CD8-positive, alpha-beta memory T cell (primary cell): ENCODE data around the gene TULP1. TPM values are rescaled to one million over a fixed set of nuclear protein-coding genes. Genes with fewer than 3 reads are reported as not detected.
"Not testable (repeated sequence)": the region's sequence is repeated elsewhere in the genome, so short reads cannot be mapped to it uniquely, and the experiment has no call there.

Experiments
- CTCF ChIA-PET: fragments of 350-600 bp; sonication (Branson Sonifier 250); formaldehyde crosslinking; loops from one replicate; lab custom pipeline; 2021; ENCODE audit warnings: antibody characterized with exemption; lab: Charles Lee
- POLR2A ChIA-PET: fragments of 350-600 bp; sonication (Branson Sonifier 250); formaldehyde crosslinking; loops from one replicate; lab custom pipeline; 2021; ENCODE audit warnings: antibody characterized with exemption; lab: Charles Lee
- DNase-seq, 5 donors: peaks; one replicate each; pipeline versions ENCODE4 v3.0.0 to v3.0.0-alpha.2; 2020 to 2022; ENCODE audit warnings: mixed read lengths in 1 of 5
- H3K27ac ChIP-seq: one replicate; pipeline ENCODE4 v1.7.0; 2013; ENCODE audit warnings: low read depth, mild to moderate bottlenecking, low read length, moderate library complexity
- H3K27me3 ChIP-seq: 2 replicates; pipeline ENCODE4 v1.7.0; 2013; ENCODE audit warnings: low read length, mild to moderate bottlenecking; ENCODE audit not compliant: insufficient read depth, poor library complexity, severe bottlenecking
- H3K36me3 ChIP-seq: 2 replicates; pipeline ENCODE4 v1.7.0; 2013; ENCODE audit warnings: mild to moderate bottlenecking, low read length, moderate library complexity; ENCODE audit not compliant: insufficient read depth
- H3K4me1 ChIP-seq: 2 replicates; pipeline ENCODE4 v1.7.0; 2013; ENCODE audit warnings: mild to moderate bottlenecking, low read length, moderate library complexity; ENCODE audit not compliant: insufficient read depth
- H3K4me3 ChIP-seq: 2 replicates; pipeline ENCODE4 v1.7.0; 2013; ENCODE audit warnings: mild to moderate bottlenecking, low read length
- H3K9me3 ChIP-seq: 2 replicates; pipeline ENCODE4 v1.7.0; 2013; ENCODE audit warnings: mild to moderate bottlenecking, low read length
- H3K27ac Mint-ChIP-seq, 8 donors: one replicate each; pipeline ENCODE4 v1.8.0; 2020 to 2021; ENCODE audit warnings: mixed read lengths in 8 of 8, mild to moderate bottlenecking in 6 of 8, inconsistent platforms in 3 of 8, moderate library complexity in 3 of 8
- H3K27me3 Mint-ChIP-seq, 2 donors: one replicate each; pipeline ENCODE4 v1.8.0; 2020 to 2021; ENCODE audit warnings: mixed read lengths in 2 of 2, mild to moderate bottlenecking in 1 of 2, moderate library complexity in 1 of 2
- H3K36me3 Mint-ChIP-seq, 3 donors: one replicate each; pipeline ENCODE4 v1.8.0; 2020 to 2021; ENCODE audit warnings: mixed read lengths in 3 of 3, inconsistent platforms in 1 of 3, mild to moderate bottlenecking in 1 of 3
- H3K4me1 Mint-ChIP-seq, 3 donors: one replicate each; pipeline ENCODE4 v1.8.0; 2020 to 2021; ENCODE audit warnings: mixed read lengths in 3 of 3, inconsistent platforms in 1 of 3, mild to moderate bottlenecking in 1 of 3
- H3K4me3 Mint-ChIP-seq, 7 donors: one replicate each; pipeline ENCODE4 v1.8.0; 2020 to 2021; ENCODE audit warnings: mixed read lengths in 7 of 7, mild to moderate bottlenecking in 6 of 7, moderate library complexity in 4 of 7, inconsistent platforms in 2 of 7
- H3K9me3 Mint-ChIP-seq, 5 donors: one replicate each; pipeline ENCODE4 v1.8.0; 2020 to 2022; ENCODE audit warnings: mixed read lengths in 5 of 5, mild to moderate bottlenecking in 3 of 5, moderate library complexity in 2 of 5, inconsistent platforms in 1 of 5
- polyA plus RNA-seq: library from polyadenylated mRNA; unstranded; fragments of 300-500 nt; fragmentation: Illumina TruSeq; gene quantifications from one replicate; pipeline ENCODE4 v1.2.3, GENCODE V29; 2021
- total RNA-seq, 2 experiments: library from RNA; stranded (reverse); gene quantifications; one replicate each; pipeline ENCODE4 v1.2.3, GENCODE V29; 2021

TULP1 gene
- total and polyA plus RNA-seq, 3 experiments from 2014 or later: not detected

GRCh38 chr6:35519313-35520015, 6.8 kb upstream of the TULP1 start:
- Mint-ChIP-seq H3K27me3 (peaks cover 0 to 3% of the 10 kb centered on the region in 2 donors), H3K27ac (no peak overlapping the region), H3K4me1 (peaks cover 15 to 30% (median 22%) of the 10 kb centered on the region in 3 donors), H3K4me3 (peak overlapping the region in 1 of 7 donors; percentile 59), H3K36me3 (peaks cover 0 to 3% (median 0%) of the 10 kb centered on the region in 3 donors), H3K9me3 (no peaks in the 10 kb centered on the region)
- Histone ChIP-seq H3K9me3 (no peaks in the 10 kb centered on the region), H3K27ac (no peak overlapping the region), H3K36me3 (no peaks in the 10 kb centered on the region), H3K4me1 (peaks cover 27% of the 10 kb centered on the region), H3K27me3 (no peaks in the 10 kb centered on the region), H3K4me3 (no peak overlapping the region)
- CTCF ChIA-PET: interaction anchor here (1.3 kb wide), 1 partner anchor 217 kb away, joined by 4 read pairs; the partner anchor contains the start of gene ARMC12
- POLR2A ChIA-PET: no interaction called here
- no peak for DNase-seq

DNA sequence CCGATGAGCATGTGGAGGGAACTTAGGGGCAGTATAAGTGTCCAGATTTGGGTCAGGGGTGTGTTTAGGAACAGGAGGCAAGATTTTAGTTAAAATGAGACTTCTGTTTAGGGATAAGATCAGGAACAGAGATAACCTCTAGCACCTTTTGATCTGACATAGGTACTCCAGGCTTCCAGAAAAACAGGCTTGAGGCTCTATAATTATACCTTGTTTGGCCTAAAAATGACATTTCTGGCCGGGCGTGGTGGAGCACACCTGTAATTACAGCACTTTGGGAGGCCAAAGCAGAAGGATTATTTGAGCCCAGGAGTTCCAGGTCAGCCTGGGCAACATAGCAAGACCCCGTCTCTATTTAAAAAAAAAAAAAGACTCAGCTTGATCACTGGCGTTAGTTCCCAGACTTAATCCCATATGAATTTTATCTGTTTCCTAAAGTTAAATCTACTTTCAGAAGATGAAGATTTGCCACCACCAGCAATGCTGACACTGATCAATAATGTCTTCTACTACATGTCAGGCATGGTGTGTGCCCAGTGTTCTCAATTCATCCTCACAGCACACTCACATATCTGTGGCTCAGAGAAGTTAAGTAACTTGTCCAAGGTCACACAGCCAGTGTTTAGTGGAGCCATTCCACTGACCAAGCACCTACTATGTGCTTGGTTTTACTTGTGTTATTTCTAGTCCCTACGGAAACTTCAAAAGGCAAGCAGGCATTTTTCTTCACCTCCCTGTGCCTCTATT, 6.0 kb upstream of the TULP1 start:
- ChIA-PET POLR2A (no interaction called here), CTCF (no interaction called here)
- DNase-seq: no peak
- Mint-ChIP-seq H3K27me3 (peaks cover 2 to 3% of the 10 kb centered on the region in 2 donors), H3K9me3 (no peaks in the 10 kb centered on the region), H3K27ac (peak overlapping the region in 2 of 8 donors; percentile 32 to 33), H3K4me3 (no peak overlapping the region), H3K36me3 (peaks cover 0 to 3% (median 0%) of the 10 kb centered on the region in 3 donors), H3K4me1 (peaks cover 12 to 25% (median 18%) of the 10 kb centered on the region in 3 donors)
- Histone ChIP-seq H3K4me1 (peaks cover 24% of the 10 kb centered on the region), H3K36me3 (no peaks in the 10 kb centered on the region), H3K27ac (no peak overlapping the region), H3K4me3 (no peak overlapping the region), H3K9me3 (no peaks in the 10 kb centered on the region), H3K27me3 (no peaks in the 10 kb centered on the region)

- H3K4me1 ChIP-seq: peaks cover 17% of the 10 kb centered on the region
- not testable (repeated sequence) for H3K36me3 Mint-ChIP-seq, H3K27ac Mint-ChIP-seq, H3K27ac ChIP-seq, H3K27me3 ChIP-seq, H3K4me3 ChIP-seq, H3K27me3 Mint-ChIP-seq, DNase-seq, H3K9me3 Mint-ChIP-seq, H3K9me3 ChIP-seq, H3K36me3 ChIP-seq, H3K4me3 Mint-ChIP-seq
- ChIA-PET POLR2A (interaction anchor here (0.7 kb wide), 1 partner anchor 154 kb away, joined by 4 read pairs; no protein-coding TSS in a partner anchor), CTCF (interaction anchor here (2.0 to 2.1 kb wide), 2 partner anchors 35 to 66 kb away, joined by 4 to 7 read pairs; no protein-coding TSS in a partner anchor)
- peaks cover 7 to 20% (median 12%) of the 10 kb centered on the region in 3 donors for H3K4me1 Mint-ChIP-seq
These were observed 5.3 kb upstream of the TULP1 start for GRCh38 chr6:35517978-35518377.

GRCh38 chr6:35516712-35517111, 4.0 kb upstream of the TULP1 start:
- no peak overlapping the region for H3K27ac ChIP-seq
- DNase-seq: no peak
- H3K36me3 Mint-ChIP-seq: peaks cover 0 to 3% (median 0%) of the 10 kb centered on the region in 3 donors
- ChIA-PET POLR2A (no interaction called here), CTCF (interaction anchor here (2.0 to 2.1 kb wide), 2 partner anchors 36 to 68 kb away, joined by 4 to 7 read pairs; no protein-coding TSS in a partner anchor)
- peaks cover 4% of the 10 kb centered on the region for H3K4me1 ChIP-seq
- H3K9me3 Mint-ChIP-seq: no peaks in the 10 kb centered on the region
- H3K4me3 Mint-ChIP-seq: peak overlapping the region in 1 of 7 donors; percentile 6
- no peaks in the 10 kb centered on the region for H3K27me3 ChIP-seq
- H3K27me3 Mint-ChIP-seq: peaks cover 4 to 8% of the 10 kb centered on the region in 2 donors
- no peaks in the 10 kb centered on the region for H3K36me3 ChIP-seq
- no peaks in the 10 kb centered on the region for H3K9me3 ChIP-seq
- peaks cover 0 to 7% (median 3%) of the 10 kb centered on the region in 3 donors for H3K4me1 Mint-ChIP-seq
- H3K27ac Mint-ChIP-seq: no peak overlapping the region
- H3K4me3 ChIP-seq: no peak overlapping the region

DNA sequence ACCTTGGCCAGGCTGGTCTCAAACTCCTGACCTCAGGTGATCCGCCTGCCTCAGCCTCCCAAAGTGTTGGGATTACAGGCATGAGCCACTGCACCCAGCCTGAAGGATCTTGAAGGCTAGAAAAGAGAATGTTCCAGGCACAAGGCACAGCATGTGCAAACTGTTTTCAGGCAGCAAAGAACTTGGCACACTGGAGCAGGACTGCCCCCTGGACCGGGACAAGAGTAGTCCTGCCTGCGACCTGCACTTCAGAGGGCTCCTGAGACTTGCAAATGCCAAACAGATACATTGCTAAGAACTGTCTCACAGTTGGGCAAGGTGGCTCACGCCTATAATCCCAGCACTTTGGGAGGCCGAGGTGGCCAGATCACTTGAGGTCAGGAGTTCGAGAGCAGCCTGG, 3.2 kb upstream of the TULP1 start:
- peaks cover 9 to 12% of the 10 kb centered on the region in 2 donors for H3K27me3 Mint-ChIP-seq
- H3K36me3 Mint-ChIP-seq, H3K27ac Mint-ChIP-seq, H3K9me3 ChIP-seq, H3K4me3 Mint-ChIP-seq, DNase-seq, POLR2A ChIA-PET, H3K36me3 ChIP-seq, H3K27ac ChIP-seq, H3K4me1 ChIP-seq, H3K27me3 ChIP-seq, H3K4me1 Mint-ChIP-seq, H3K9me3 Mint-ChIP-seq, H3K4me3 ChIP-seq: not testable (repeated sequence)
- CTCF ChIA-PET: interaction anchor here (2.0 to 2.1 kb wide), 2 partner anchors 37 to 68 kb away, joined by 4 to 7 read pairs; no protein-coding TSS in a partner anchor

DNA sequence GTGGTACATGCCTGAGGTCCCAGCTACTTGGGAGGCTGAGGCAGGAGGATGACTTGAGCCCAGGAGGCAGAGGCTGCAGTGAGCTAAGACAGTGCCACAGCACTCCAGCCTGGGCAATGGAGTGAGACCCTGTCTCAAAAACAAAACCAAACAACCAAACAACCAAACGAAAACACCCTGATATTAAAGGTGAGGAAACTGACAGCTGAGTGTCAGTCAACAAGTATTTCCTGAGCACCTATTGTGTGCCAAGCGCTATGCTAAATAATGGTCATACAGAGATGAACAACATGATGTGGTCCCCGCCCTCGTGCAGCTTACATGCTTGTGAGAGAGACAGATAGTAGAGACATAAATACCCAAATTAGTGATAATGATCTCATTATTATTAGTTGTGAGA, 1.9 kb upstream of the TULP1 start:
- Mint-ChIP-seq H3K9me3 (no peaks in the 10 kb centered on the region), H3K4me1 (peaks cover 0 to 2% (median 2%) of the 10 kb centered on the region in 3 donors), H3K4me3 (no peak overlapping the region), H3K36me3 (peaks cover 0 to 3% (median 0%) of the 10 kb centered on the region in 3 donors), H3K27ac (peak overlapping the region in 2 of 8 donors; percentile 76 to 88), H3K27me3 (peaks cover 17 to 21% of the 10 kb centered on the region in 2 donors)
- Histone ChIP-seq H3K27me3 (peaks cover 13% of the 10 kb centered on the region), H3K4me3 (no peak overlapping the region), H3K4me1 (no peaks in the 10 kb centered on the region), H3K27ac (no peak overlapping the region), H3K36me3 (no peaks in the 10 kb centered on the region), H3K9me3 (no peaks in the 10 kb centered on the region)
- no peak for DNase-seq
- ChIA-PET POLR2A (no interaction called here), CTCF (no interaction called here)

GRCh38 chr6:35512006-35512405, 690 bp downstream of the TULP1 start:
- Histone ChIP-seq H3K27me3 (peaks cover 13% of the 10 kb centered on the region), H3K36me3 (no peaks in the 10 kb centered on the region), H3K4me1 (no peaks in the 10 kb centered on the region), H3K9me3 (no peaks in the 10 kb centered on the region), H3K27ac (no peak overlapping the region), H3K4me3 (no peak overlapping the region)
- DNase-seq: no peak
- Mint-ChIP-seq H3K27ac (no peak overlapping the region), H3K27me3 (peaks cover 18 to 21% of the 10 kb centered on the region in 2 donors), H3K4me3 (no peak overlapping the region), H3K36me3 (peaks cover 0 to 3% (median 0%) of the 10 kb centered on the region in 3 donors), H3K4me1 (peaks cover 0 to 2% (median 2%) of the 10 kb centered on the region in 3 donors), H3K9me3 (no peaks in the 10 kb centered on the region)
- CTCF ChIA-PET: no interaction called here
- POLR2A ChIA-PET: no interaction called here

GRCh38 chr6:35511562-35511941, 1.1 kb downstream of the TULP1 start:
- H3K4me3 Mint-ChIP-seq: no peak overlapping the region
- Histone ChIP-seq H3K27ac (no peak overlapping the region), H3K4me1 (no peaks in the 10 kb centered on the region), H3K27me3 (peaks cover 13% of the 10 kb centered on the region), H3K9me3 (no peaks in the 10 kb centered on the region), H3K36me3 (no peaks in the 10 kb centered on the region), H3K4me3 (no peak overlapping the region)
- no peaks in the 10 kb centered on the region for H3K9me3 Mint-ChIP-seq
- no peak overlapping the region for H3K27ac Mint-ChIP-seq
- CTCF ChIA-PET: no interaction called here
- H3K27me3 Mint-ChIP-seq: peaks cover 18 to 21% of the 10 kb centered on the region in 2 donors
- no peak for DNase-seq
- POLR2A ChIA-PET: no interaction called here
- peaks cover 0 to 2% (median under 1%) of the 10 kb centered on the region in 3 donors for H3K4me1 Mint-ChIP-seq
- H3K36me3 Mint-ChIP-seq: peaks cover 0 to 3% (median 0%) of the 10 kb centered on the region in 3 donors
